H9 (cell line): Measurements from ENCODE around the gene THBS1. TPM values are rescaled to one million over a fixed set of nuclear protein-coding genes. Genes with fewer than 3 reads are reported as not detected.
A peak's percentile ranks its signal among the peaks of the same experiment; 100 is the strongest.

Experiments used
- DNase-seq: peaks from one replicate; pipeline ENCODE4 v3.0.0-alpha.2; 2017
- H2AFZ ChIP-seq: one replicate; pipeline ENCODE4 v1.6.1; 2013; ENCODE audit warnings: mild to moderate bottlenecking, low read length, control low read depth, moderate library complexity
- H2AK5ac ChIP-seq: 2 replicates; pipeline ENCODE4 v1.6.1; 2013; ENCODE audit warnings: low read length, control low read depth, mixed read lengths; ENCODE audit not compliant: insufficient read length
- H2BK120ac ChIP-seq: one replicate; pipeline ENCODE4 v1.6.1; 2013; ENCODE audit warnings: low read depth, mild to moderate bottlenecking, low read length, control low read depth, inconsistent platforms; ENCODE audit not compliant: poor library complexity, severe bottlenecking
- H2BK12ac ChIP-seq: 2 replicates; pipeline ENCODE4 v1.6.1; 2013; ENCODE audit warnings: low read length, control low read depth, mixed read lengths, low read depth; ENCODE audit not compliant: insufficient read length
- H2BK15ac ChIP-seq: 2 replicates; pipeline ENCODE4 v1.6.1; 2013; ENCODE audit warnings: low read depth, low read length, control low read depth
- H2BK20ac ChIP-seq: one replicate; pipeline ENCODE4 v1.6.1; 2013; ENCODE audit warnings: low read depth, mild to moderate bottlenecking, low read length, control low read depth, inconsistent platforms; ENCODE audit not compliant: poor library complexity, severe bottlenecking
- H2BK5ac ChIP-seq: 2 replicates; pipeline ENCODE4 v1.6.1; 2013; ENCODE audit warnings: low read length, control low read depth, mixed read lengths; ENCODE audit not compliant: insufficient read length
- H3K14ac ChIP-seq: 2 replicates; pipeline ENCODE4 v1.6.1; 2013; ENCODE audit warnings: low read length, control low read depth; ENCODE audit not compliant: insufficient read depth
- H3K18ac ChIP-seq: 2 replicates; pipeline ENCODE4 v1.6.1; 2013; ENCODE audit warnings: low read depth, mild to moderate bottlenecking, mixed read lengths, low read length, control low read depth; ENCODE audit not compliant: insufficient read length
- H3K23ac ChIP-seq: 2 replicates; pipeline ENCODE4 v1.6.1; 2013; ENCODE audit warnings: low read length, control low read depth, mixed read lengths, low read depth; ENCODE audit not compliant: insufficient read length
- H3K23me2 ChIP-seq: 2 replicates; pipeline ENCODE4 v1.6.1; 2013; ENCODE audit warnings: low read depth, mild to moderate bottlenecking, mixed read lengths, low read length, control low read depth; ENCODE audit not compliant: insufficient read length, poor library complexity, severe bottlenecking
- H3K27ac ChIP-seq: 2 replicates; pipeline ENCODE4 v1.5.1; 2013; ENCODE audit warnings: low read length, control low read depth, mixed read lengths, low read depth; ENCODE audit not compliant: insufficient read length
- H3K27me3 ChIP-seq: 2 replicates; pipeline ENCODE4 v1.6.1; 2013; ENCODE audit warnings: low read length, control low read depth, inconsistent platforms; ENCODE audit not compliant: insufficient read depth
- H3K4ac ChIP-seq: 2 replicates; pipeline ENCODE4 v1.6.1; 2013; ENCODE audit warnings: low read depth, mild to moderate bottlenecking, control low read depth, inconsistent platforms, low read length, moderate library complexity
- H3K4me1 ChIP-seq: 2 replicates; pipeline ENCODE4 v1.6.1; 2013; ENCODE audit warnings: low read length, control low read depth, inconsistent platforms; ENCODE audit not compliant: insufficient read depth
- H3K4me2 ChIP-seq: 2 replicates; pipeline ENCODE4 v1.6.1; 2013; ENCODE audit warnings: low read length, control low read depth, mixed read lengths; ENCODE audit not compliant: insufficient read length, insufficient read depth
- H3K56ac ChIP-seq: 2 replicates; pipeline ENCODE4 v1.6.1; 2013; ENCODE audit warnings: low read depth, mild to moderate bottlenecking, mixed read lengths, low read length, control low read depth; ENCODE audit not compliant: insufficient read length
- H3K79me1 ChIP-seq: 2 replicates; pipeline ENCODE4 v1.6.1; 2013; ENCODE audit warnings: low read depth, mild to moderate bottlenecking, moderate library complexity, low read length, control low read depth, inconsistent platforms; ENCODE audit not compliant: insufficient read depth, poor library complexity, severe bottlenecking
- H3K79me2 ChIP-seq: 2 replicates; pipeline ENCODE4 v1.6.1; 2013; ENCODE audit warnings: low read length, control low read depth, inconsistent platforms; ENCODE audit not compliant: insufficient read depth
- H3K9ac ChIP-seq: 2 replicates; pipeline ENCODE4 v1.6.1; 2013; ENCODE audit warnings: low read length, control low read depth, mixed read lengths; ENCODE audit not compliant: insufficient read length; ENCODE audit errors: extremely low read depth
- H3K9me3 ChIP-seq: one replicate; pipeline ENCODE4 v1.6.1; 2013; ENCODE audit warnings: low read depth, low read length, inconsistent platforms; ENCODE audit not compliant: control insufficient read depth
- H3T11ph ChIP-seq: one replicate; pipeline ENCODE4 v1.6.1; 2013; ENCODE audit warnings: mild to moderate bottlenecking, low read length, control low read depth, inconsistent platforms
- H4K20me1 ChIP-seq: one replicate; pipeline ENCODE4 v1.6.1; 2013; ENCODE audit not compliant: control insufficient read depth, insufficient read length, insufficient read depth
- H4K5ac ChIP-seq: 2 replicates; pipeline ENCODE4 v1.6.1; 2013; ENCODE audit warnings: low read depth, mild to moderate bottlenecking, mixed read lengths, low read length, control low read depth; ENCODE audit not compliant: insufficient read length
- H4K8ac ChIP-seq: replicated peaks from 2 replicates; pipeline ENCODE4 v1.6.1; 2013; ENCODE audit warnings: low read length, control low read depth, mixed read lengths, low read depth; ENCODE audit not compliant: insufficient read length
- H4K91ac ChIP-seq: 2 replicates; pipeline ENCODE4 v1.6.1; 2013; ENCODE audit warnings: low read depth, mild to moderate bottlenecking, moderate library complexity, mixed read lengths, low read length, control low read depth; ENCODE audit not compliant: insufficient read length
- H3K27ac Mint-ChIP-seq, 3 experiments: 2 replicates in 2 of 3; 3 replicates in 1 of 3; pipeline ENCODE4 v1.8.0; 2020 to 2021; ENCODE audit warnings: mixed read lengths in 3 of 3, mild to moderate bottlenecking in 1 of 3, moderate library complexity in 1 of 3
- H3K27me3 Mint-ChIP-seq: 2 replicates; pipeline ENCODE4 v1.8.0; 2021; ENCODE audit warnings: low read depth, mild to moderate bottlenecking, moderate library complexity, mixed read lengths
- H3K36me3 Mint-ChIP-seq, 3 experiments: 2 replicates in 2 of 3; 3 replicates in 1 of 3; pipeline ENCODE4 v1.8.0; 2020 to 2021; ENCODE audit warnings: low read depth in 3 of 3, mixed read lengths in 3 of 3; ENCODE audit not compliant: insufficient read depth in 1 of 3
- H3K4me1 Mint-ChIP-seq, 2 experiments: 2 replicates each; pipeline ENCODE4 v1.8.0; 2020; ENCODE audit warnings: mixed read lengths in 2 of 2
- H3K4me3 Mint-ChIP-seq, 2 experiments: 2 replicates in 1 of 2; 3 replicates in 1 of 2; pipeline ENCODE4 v1.8.0; 2020 to 2021; ENCODE audit warnings: mild to moderate bottlenecking in 2 of 2, mixed read lengths in 2 of 2, moderate library complexity in 1 of 2
- H3K9me3 Mint-ChIP-seq, 2 experiments: 2 replicates in 1 of 2; 3 replicates in 1 of 2; pipeline ENCODE4 v1.8.0; 2020; ENCODE audit warnings: mild to moderate bottlenecking in 2 of 2, mixed read lengths in 2 of 2, moderate library complexity in 1 of 2
- CTCF ChIP-seq: fragments of 200-600 bp; sonication (generic); conservative IDR thresholded peaks from 3 replicates; pipeline ENCODE4 v1.8.0; 2021; ENCODE audit warnings: antibody characterized with exemption, mild to moderate bottlenecking
- WGBS: extraction: QIAGEN DNeasy Blood & Tissue Kit; methylation state at CpG from one replicate; pipeline ENCODE4 v1.1.7; 2013; ENCODE audit warnings: missing lambda C conversion rate, low lambda C conversion rate, mixed read lengths; ENCODE audit not compliant: insufficient read length; ENCODE audit errors: extremely low coverage; 5-methylcytosine and 5-hydroxymethylcytosine counted together
- total RNA-seq: library from RNA; stranded (reverse); gene quantifications from 2 replicates; pipeline ENCODE4 v1.2.1, GENCODE V29; 2021

The THBS1 gene
- total RNA-seq, 1 experiment from 2014 or later: 72.1 TPM

DNA sequence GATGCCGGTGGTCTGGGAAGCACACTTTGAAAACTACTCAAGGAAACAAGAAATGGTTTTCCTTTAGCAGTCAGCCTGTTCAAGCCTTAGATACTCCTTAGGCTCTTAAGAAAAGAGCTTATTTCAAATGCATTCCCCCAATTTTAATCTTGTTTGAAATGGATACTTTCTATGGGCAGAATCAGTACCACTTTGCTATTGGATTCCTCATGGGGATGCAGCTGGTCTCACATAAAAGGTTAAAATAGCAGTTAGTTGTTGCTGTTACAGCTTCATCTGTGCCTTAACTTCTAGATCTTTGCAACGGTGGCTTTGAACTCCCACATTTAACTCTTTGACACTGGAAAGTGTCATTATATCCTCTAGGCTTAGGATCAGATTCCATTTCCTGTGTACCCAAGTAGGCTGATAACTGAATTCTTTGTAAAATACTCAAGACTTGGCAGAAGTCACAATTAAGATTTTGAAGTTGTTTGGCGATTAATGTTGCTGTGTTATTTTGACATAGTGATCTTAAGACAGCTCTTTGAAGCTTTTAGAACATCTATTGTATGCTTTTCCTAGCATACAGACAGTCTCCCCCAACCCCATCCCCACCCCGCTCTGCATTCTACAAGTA lies 2.2 kb downstream of the THBS1 start:
- Histone ChIP-seq H4K20me1 (no peaks in the 10 kb centered on the region), H3K18ac (no peak overlapping the region), H3K4ac (no peak overlapping the region), H3T11ph (no peak overlapping the region), H2AFZ (no peak overlapping the region), H2BK120ac (no peak overlapping the region), H4K5ac (no peak overlapping the region), H2BK20ac (no peak overlapping the region), H3K23me2 (peaks cover 15% of the 10 kb centered on the region), H3K4me2 (no peak overlapping the region), H3K56ac (no peak overlapping the region), H3K79me1 (no peaks in the 10 kb centered on the region), H3K27ac (no peak overlapping the region), H4K8ac (no peak overlapping the region), H2BK12ac (no peak overlapping the region), H2AK5ac (no peak overlapping the region), H3K14ac (no peak overlapping the region), H4K91ac (no peak overlapping the region), H2BK15ac (no peak overlapping the region), H3K4me1 (no peaks in the 10 kb centered on the region; the same call in 1 of the 2 replicates), H3K23ac (no peak overlapping the region), H3K27me3 (no peaks in the 10 kb centered on the region), H3K9me3 (no peaks in the 10 kb centered on the region), H3K9ac (no peak overlapping the region), H2BK5ac (no peak overlapping the region), H3K79me2 (no peaks in the 10 kb centered on the region; the same call in 1 of the 2 replicates)
- peaks cover 33 to 63% (median 62%) of the 10 kb centered on the region in 3 experiments; a peak in 6 of 7 replicates for H3K36me3 Mint-ChIP-seq
- peaks cover 14% of the 10 kb centered on the region for H3K27me3 Mint-ChIP-seq
- no peak overlapping the region for H3K27ac Mint-ChIP-seq
- WGBS: no CpG with 5 or more reads among the region's 4 CpGs
- peaks cover 33 to 44% of the 10 kb centered on the region in 2 experiments for H3K4me1 Mint-ChIP-seq
- peaks cover 0 to 5% of the 10 kb centered on the region in 2 experiments; a peak in 1 of 5 replicates for H3K9me3 Mint-ChIP-seq
- no peak for DNase-seq
- H3K4me3 Mint-ChIP-seq: peak overlapping the region; percentile 1 to 91; a peak in 2 of 5 replicates
- no peak; the same call in 2 of the 3 replicates for TF ChIP-seq CTCF
